Spleen (tissue), 11 donors: Measurements from ENCODE around the gene RIMS1. TPM values are rescaled to one million over a fixed set of nuclear protein-coding genes. Genes with fewer than 3 reads are reported as not detected.

ENCODE experiments used
- DNase-seq: peaks from one replicate; pipeline ENCODE4 v3.0.0-alpha.2; 2020
- H3K27ac ChIP-seq, 8 donors: fragments of 200-600 bp; sonication (generic) in 7 of 8; 1 replicate in 4 of 8; 2 replicates in 4 of 8; pipeline versions ENCODE4 v1.5.0 to v1.8.0; 2016 to 2021; ENCODE audit warnings: inconsistent platforms in 4 of 8, mild to moderate bottlenecking in 4 of 8, moderate library complexity in 1 of 8
- H3K27me3 ChIP-seq, 7 donors: fragments of 200-600 bp; sonication (generic) in 6 of 7; replicated peaks in 1 of 7; 1 replicate in 4 of 7; 2 replicates in 3 of 7; pipeline versions ENCODE4 v1.5.0 to v1.8.0; 2016 to 2021; ENCODE audit warnings: inconsistent platforms in 3 of 7, mild to moderate bottlenecking in 1 of 7
- H3K36me3 ChIP-seq, 6 donors: fragments of 200-600 bp; sonication (generic) in 5 of 6; 1 replicate in 4 of 6; 2 replicates in 2 of 6; pipeline versions ENCODE4 v1.5.0 to v1.8.0; 2016 to 2021; ENCODE audit warnings: inconsistent platforms in 2 of 6
- H3K4me1 ChIP-seq, 6 donors: fragments of 200-600 bp; sonication (generic) in 5 of 6; 1 replicate in 3 of 6; 2 replicates in 3 of 6; pipeline versions ENCODE4 v1.5.0 to v1.8.0; 2016 to 2021; ENCODE audit warnings: inconsistent platforms in 3 of 6
- H3K4me3 ChIP-seq, 8 donors: fragments of 200-600 bp; sonication (generic) in 7 of 8; 1 replicate in 4 of 8; 2 replicates in 4 of 8; pipeline versions ENCODE4 v1.5.0 to v1.8.0; 2016 to 2021; ENCODE audit warnings: inconsistent platforms in 4 of 8, mild to moderate bottlenecking in 4 of 8, moderate library complexity in 2 of 8
- H3K9me3 ChIP-seq, 8 donors: fragments of 200-600 bp; sonication (generic) in 7 of 8; 1 replicate in 4 of 8; 2 replicates in 4 of 8; pipeline versions ENCODE4 v1.5.0 to v1.8.0; 2016 to 2021; ENCODE audit warnings: inconsistent platforms in 4 of 8
- POLR2A ChIP-seq, 3 donors: fragments of 450-650 bp; IDR thresholded peaks; one replicate each; pipeline ENCODE4 v1.5.1; 2017; ENCODE audit warnings: antibody characterized with exemption in 3 of 3, mild to moderate bottlenecking in 1 of 3
- POLR2AphosphoS5 ChIP-seq, 3 donors: sonication (generic); formaldehyde crosslinking; IDR thresholded peaks; one replicate each; pipeline ENCODE4 v1.5.1; 2017; ENCODE audit warnings: antibody characterized with exemption in 3 of 3
- WGBS, 5 donors: extraction: QIAGEN DNeasy Blood & Tissue Kit in 3 of 5; methylation state at CpG; one replicate each; pipeline versions ENCODE4 v1.1.5 to v1.1.7; 2013 to 2018; 5-methylcytosine and 5-hydroxymethylcytosine counted together
- intact Hi-C: fragments of 100-400 bp; cut with DNase I; formaldehyde crosslinking; loops from one replicate; pipeline ENCODE4 v1.15.0; 2023; ENCODE audit warnings: low total_unique reads
- polyA plus RNA-seq, 3 donors: library from polyadenylated mRNA; stranded (reverse); fragments of 200-250 nt; gene quantifications; one replicate each; pipeline ENCODE4 v1.2.1, GENCODE V29; 2013
- total RNA-seq, 7 donors: library from RNA; depleted of rRNA in 3 of 7; stranded (reverse); fragments of >200 nt in 3 of 7; fragmentation: NEBNext Ultra II Directional in 4 of 7; extraction: Animal tissue kit (Norgen Biotek cat#: 25700) in 4 of 7; gene quantifications; one replicate each; pipeline versions ENCODE4 v1.1.0 to v1.2.1, GENCODE V29; 2016 to 2021
- TF ChIP-seq, protein P1 (sequence below), 11 experiments: fragments of 200-600 bp in 7 of 11; fragments of 450-650 bp in 4 of 11; sonication (generic) in 4 of 11; IDR thresholded peaks in 8 of 11; conservative IDR thresholded peaks in 3 of 11; 1 replicate in 7 of 11; 2 replicates in 4 of 11; pipeline versions ENCODE4 v1.4.0 to v1.8.0; 2016 to 2021; ENCODE audit warnings: antibody characterized with exemption in 11 of 11, inconsistent platforms in 4 of 11, mild to moderate bottlenecking in 1 of 11
- donor health status: healthy with polysubstance abuse.
- donor health status: DM: no; HTN: no; CAD: no; lungs with moderate emphysema.
- donor health status: DM: no; HTN: no; CAD: no.
- donor health status: Bipolar disorder and iron deficiency.
- donor health status: healthy.
- donor health status: DM: no; HTN: no; CAD: no.
- donor health status: DM: yes; HTN: yes; CAD: no.

Gene RIMS1
- total and polyA plus RNA-seq, 10 donors, result not detected

DNA sequence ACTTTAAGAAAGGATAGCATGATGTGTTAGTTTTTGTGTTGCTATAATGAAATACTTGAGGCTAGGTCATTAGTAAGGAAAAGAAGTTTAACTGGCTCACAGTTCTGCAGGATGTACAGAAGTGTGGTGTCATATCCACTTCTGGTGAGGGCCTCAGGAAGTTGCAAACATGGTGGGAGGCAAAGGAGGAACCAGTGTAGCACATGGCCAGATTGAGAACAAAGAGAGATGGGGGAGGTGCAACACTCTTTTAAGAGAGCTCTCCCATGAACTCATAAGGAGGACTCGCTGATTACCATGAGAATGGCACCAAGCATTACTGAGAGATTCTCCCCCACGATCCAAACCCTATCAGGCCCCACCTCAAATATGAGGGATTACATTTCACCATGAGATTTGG, 265.4 kb downstream of the RIMS1 start:
- H3K27ac ChIP-seq, result no peak overlapping the region
- no peaks in the 10 kb centered on the region for H3K36me3 ChIP-seq
- no peak for TF ChIP-seq POLR2A (IDR thresholded peaks at IDR 0.05)
- no peak for TF ChIP-seq POLR2AphosphoS5 (IDR thresholded peaks at IDR 0.05)
- TF ChIP-seq, protein P1, sequence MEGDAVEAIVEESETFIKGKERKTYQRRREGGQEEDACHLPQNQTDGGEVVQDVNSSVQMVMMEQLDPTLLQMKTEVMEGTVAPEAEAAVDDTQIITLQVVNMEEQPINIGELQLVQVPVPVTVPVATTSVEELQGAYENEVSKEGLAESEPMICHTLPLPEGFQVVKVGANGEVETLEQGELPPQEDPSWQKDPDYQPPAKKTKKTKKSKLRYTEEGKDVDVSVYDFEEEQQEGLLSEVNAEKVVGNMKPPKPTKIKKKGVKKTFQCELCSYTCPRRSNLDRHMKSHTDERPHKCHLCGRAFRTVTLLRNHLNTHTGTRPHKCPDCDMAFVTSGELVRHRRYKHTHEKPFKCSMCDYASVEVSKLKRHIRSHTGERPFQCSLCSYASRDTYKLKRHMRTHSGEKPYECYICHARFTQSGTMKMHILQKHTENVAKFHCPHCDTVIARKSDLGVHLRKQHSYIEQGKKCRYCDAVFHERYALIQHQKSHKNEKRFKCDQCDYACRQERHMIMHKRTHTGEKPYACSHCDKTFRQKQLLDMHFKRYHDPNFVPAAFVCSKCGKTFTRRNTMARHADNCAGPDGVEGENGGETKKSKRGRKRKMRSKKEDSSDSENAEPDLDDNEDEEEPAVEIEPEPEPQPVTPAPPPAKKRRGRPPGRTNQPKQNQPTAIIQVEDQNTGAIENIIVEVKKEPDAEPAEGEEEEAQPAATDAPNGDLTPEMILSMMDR (IDR thresholded peaks at IDR 0.05 in 8 of 11, conservative IDR thresholded peaks at IDR 0.05 in 3 of 11), result no peak
- intact Hi-C loops, result no loop called here
- DNase-seq, result no peak
- H3K27me3 ChIP-seq, result no peaks in the 10 kb centered on the region
- H3K9me3 ChIP-seq, result peaks cover 0 to 37% (median 33%) of the 10 kb centered on the region in 8 donors
- no peak overlapping the region for H3K4me3 ChIP-seq
- 28 to 85% (median 52%) methylated on average over 2 of the region's 2 CpGs for WGBS, 5 donors
- H3K4me1 ChIP-seq, result no peaks in the 10 kb centered on the region

DNA sequence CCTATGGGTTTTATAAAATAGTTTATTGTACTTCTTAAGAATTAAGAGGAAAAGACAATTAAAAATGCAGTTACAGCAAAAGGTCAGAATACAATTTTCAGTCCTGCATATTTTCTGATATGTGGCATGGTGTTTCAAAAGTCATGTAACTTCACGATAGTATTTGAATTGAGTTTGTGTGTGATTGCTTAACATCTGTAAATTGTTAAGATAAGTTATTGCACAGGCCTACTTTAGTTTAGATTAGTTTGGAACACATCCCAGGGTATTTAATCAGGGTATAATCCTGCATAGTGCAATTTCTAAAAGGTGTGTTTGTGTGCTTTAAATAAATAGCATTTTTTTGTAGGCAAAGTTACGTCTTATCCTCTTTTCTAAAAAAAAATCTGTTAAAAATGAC, 289.6 kb downstream of the RIMS1 start:
- Histone ChIP-seq H3K4me3 (no peak overlapping the region), H3K9me3 (no peaks in the 10 kb centered on the region), H3K27me3 (peaks cover 0 to 21% (median 0%) of the 10 kb centered on the region in 7 donors), H3K27ac (no peak overlapping the region), H3K4me1 (no peaks in the 10 kb centered on the region), H3K36me3 (no peaks in the 10 kb centered on the region)
- TF ChIP-seq, protein P1 (IDR thresholded peaks at IDR 0.05 in 8 of 11, conservative IDR thresholded peaks at IDR 0.05 in 3 of 11), result no peak
- no peak for TF ChIP-seq POLR2AphosphoS5 (IDR thresholded peaks at IDR 0.05)
- TF ChIP-seq POLR2A (IDR thresholded peaks at IDR 0.05), result no peak
- 69 to 87% (median 76%) methylated on average over 2 of the region's 2 CpGs for WGBS, 5 donors
- intact Hi-C loops, result no loop called here
- DNase-seq, result no peak

DNA sequence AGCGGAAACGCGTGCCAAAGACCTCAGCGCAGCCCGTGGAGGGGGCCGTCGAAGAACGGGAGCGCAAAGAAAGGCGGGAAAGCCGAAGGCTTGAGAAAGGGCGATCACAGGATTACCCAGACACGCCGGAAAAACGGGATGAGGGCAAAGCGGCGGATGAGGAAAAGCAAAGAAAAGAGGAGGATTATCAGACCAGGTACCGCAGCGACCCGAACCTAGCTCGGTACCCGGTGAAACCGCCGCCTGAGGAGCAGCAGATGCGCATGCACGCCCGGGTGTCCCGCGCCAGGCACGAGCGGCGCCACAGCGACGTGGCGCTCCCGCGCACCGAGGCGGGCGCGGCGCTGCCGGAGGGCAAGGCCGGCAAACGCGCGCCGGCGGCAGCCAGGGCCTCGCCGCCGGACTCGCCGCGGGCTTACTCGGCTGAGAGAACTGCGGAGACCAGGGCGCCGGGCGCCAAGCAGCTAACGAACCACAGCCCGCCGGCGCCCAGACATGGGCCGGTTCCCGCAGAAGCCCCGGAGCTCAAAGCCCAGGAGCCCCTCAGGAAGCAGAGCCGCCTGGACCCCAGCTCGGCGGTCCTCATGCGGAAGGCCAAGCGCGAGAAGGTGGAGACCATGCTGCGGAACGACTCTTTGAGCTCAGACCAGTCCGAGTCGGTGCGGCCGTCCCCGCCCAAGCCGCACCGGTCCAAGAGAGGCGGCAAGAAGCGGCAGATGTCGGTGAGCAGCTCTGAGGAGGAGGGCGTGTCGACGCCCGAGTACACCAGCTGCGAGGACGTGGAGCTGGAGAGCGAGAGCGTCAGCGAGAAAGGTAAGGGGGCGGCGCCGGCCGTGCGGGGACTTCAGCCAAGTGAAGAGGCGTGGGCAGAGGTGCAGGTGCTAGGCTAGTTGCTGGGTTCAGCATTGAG, 296.2 kb downstream of the RIMS1 start:
- TF ChIP-seq, protein P1 (IDR thresholded peaks at IDR 0.05 in 8 of 11, conservative IDR thresholded peaks at IDR 0.05 in 3 of 11), result no peak
- TF ChIP-seq POLR2A (IDR thresholded peaks at IDR 0.05), result no peak
- TF ChIP-seq POLR2AphosphoS5 (IDR thresholded peaks at IDR 0.05), result no peak
- no peak for DNase-seq
- Histone ChIP-seq H3K27me3 (peaks cover 0 to 65% (median 29%) of the 10 kb centered on the region in 7 donors), H3K36me3 (no peaks in the 10 kb centered on the region), H3K4me3 (peak overlapping the region in 7 of 8 donors; percentile 11 to 58 (median 23)), H3K9me3 (no peaks in the 10 kb centered on the region), H3K4me1 (peaks cover 0 to 11% (median 0%) of the 10 kb centered on the region in 6 donors), H3K27ac (no peak overlapping the region)
- intact Hi-C loops, result no loop called here
- 6 to 13% (median 9%) methylated on average over 69 to 100 of the region's 100 CpGs for WGBS, 5 donors

DNA sequence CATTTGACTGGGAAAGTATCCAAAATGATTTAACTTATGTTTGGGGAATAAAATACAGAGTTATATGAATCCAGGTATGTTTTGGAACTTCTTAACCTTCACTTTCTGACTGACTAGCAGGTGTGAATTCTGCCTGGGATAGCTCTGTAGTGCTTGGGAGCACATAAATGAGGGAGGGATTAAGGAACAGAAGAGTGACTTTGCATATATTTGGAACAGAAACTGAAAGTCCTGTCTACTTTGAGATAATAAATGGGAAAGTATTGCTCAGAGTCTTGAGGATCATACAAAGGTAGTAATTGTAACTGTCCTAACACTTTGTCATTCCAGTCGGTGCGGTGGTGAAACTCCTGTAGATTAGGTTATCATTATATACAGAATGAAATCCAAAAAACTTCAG, 317.6 kb downstream of the RIMS1 start:
- intact Hi-C loops, result no loop called here
- Histone ChIP-seq H3K4me3 (no peak overlapping the region), H3K4me1 (no peaks in the 10 kb centered on the region), H3K36me3 (no peaks in the 10 kb centered on the region), H3K27ac (no peak overlapping the region), H3K27me3 (no peaks in the 10 kb centered on the region), H3K9me3 (no peaks in the 10 kb centered on the region)
- TF ChIP-seq POLR2A (IDR thresholded peaks at IDR 0.05), result no peak
- TF ChIP-seq, protein P1 (IDR thresholded peaks at IDR 0.05 in 8 of 11, conservative IDR thresholded peaks at IDR 0.05 in 3 of 11), result no peak
- TF ChIP-seq POLR2AphosphoS5 (IDR thresholded peaks at IDR 0.05), result no peak
- DNase-seq, result no peak
- 79 to 93% (median 87%) methylated on average over 2 of the region's 2 CpGs for WGBS, 5 donors
